ENCODE results near the gene NRN1L. TPM values are rescaled to one million over a fixed set of nuclear protein-coding genes. Genes with fewer than 3 reads are reported as not detected.
"Not testable (repeated sequence)": the region's sequence is repeated elsewhere in the genome, so short reads cannot be mapped to it uniquely, and the experiment has no call there.

Gene NRN1L
- total RNA-seq (1 to 10 TPM; 2.5 to 2.6 TPM), total RNA-seq (0.12 to 0.15 reads per million in 2 donors)

DNA sequence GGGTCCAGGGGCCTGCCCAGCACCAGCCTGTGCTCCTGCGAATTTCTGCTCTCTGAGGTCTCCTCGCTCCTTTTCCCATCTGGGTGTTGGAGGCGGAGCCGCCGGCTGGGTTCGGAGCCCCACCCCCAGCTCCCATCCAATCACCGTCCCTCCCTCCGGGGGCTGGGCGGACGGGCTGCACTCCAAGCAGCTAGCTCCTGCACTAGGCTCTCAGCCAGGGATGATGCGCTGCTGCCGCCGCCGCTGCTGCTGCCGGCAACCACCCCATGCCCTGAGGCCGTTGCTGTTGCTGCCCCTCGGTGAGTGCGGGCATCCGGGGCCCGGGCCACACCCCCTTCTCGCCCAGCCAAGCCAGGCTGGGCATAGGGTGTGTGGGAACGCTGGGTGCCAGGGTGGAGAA lies at the start of gene NRN1L:
Gene NRN1L (plus strand): TSS at position 202 of the 400 bp plus-strand sequence. CDS start 19 bp downstream, at position 221.
- H3K9me3 ChIP-seq (ENCODE audit: control insufficient read depth, low read length, poor library complexity, severe bottlenecking), result no peaks in the 10 kb centered on the region
- Mint-ChIP-seq H3K27me3 (no peaks in the 10 kb centered on the region), H3K27ac (peak within 1 kb of the TSS; percentile 87), H3K4me3 (no peak within 1 kb of the TSS), H3K4me1 (peaks cover 4% of the 10 kb centered on the region), H3K36me3 (ENCODE audit: low read depth) (no peaks in the 10 kb centered on the region)
- ATAC-seq (no peak), DNase-seq (no peak)

DNA sequence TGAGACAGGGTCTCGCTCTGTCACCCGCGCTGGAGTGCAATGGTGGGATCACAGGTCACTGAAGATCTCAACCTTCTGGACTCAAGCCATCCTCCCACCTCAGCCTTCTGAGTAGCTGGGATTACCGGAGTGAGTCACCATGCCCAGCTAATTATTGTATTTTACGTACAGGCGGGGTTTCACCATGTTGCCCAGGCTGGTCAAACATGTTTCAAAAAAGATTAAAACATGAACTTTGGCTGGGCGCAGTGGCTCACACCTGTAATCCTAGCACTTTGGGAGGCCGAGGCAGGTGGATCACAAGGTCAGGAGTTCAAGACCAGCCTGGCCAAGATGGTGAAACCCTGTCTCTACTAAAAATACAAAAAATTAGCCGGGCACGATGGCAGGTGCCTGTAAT lies 47.5 kb upstream of the NRN1L start:
- not testable (repeated sequence) for H3K9me3 ChIP-seq (ENCODE audit: control insufficient read depth, low read length, poor library complexity, severe bottlenecking); H3K27me3 Mint-ChIP-seq; H3K27ac Mint-ChIP-seq; DNase-seq; ATAC-seq; H3K4me3 Mint-ChIP-seq; H3K36me3 Mint-ChIP-seq (ENCODE audit: low read depth)
- H3K4me1 Mint-ChIP-seq, result peaks cover 12% of the 10 kb centered on the region

DNA sequence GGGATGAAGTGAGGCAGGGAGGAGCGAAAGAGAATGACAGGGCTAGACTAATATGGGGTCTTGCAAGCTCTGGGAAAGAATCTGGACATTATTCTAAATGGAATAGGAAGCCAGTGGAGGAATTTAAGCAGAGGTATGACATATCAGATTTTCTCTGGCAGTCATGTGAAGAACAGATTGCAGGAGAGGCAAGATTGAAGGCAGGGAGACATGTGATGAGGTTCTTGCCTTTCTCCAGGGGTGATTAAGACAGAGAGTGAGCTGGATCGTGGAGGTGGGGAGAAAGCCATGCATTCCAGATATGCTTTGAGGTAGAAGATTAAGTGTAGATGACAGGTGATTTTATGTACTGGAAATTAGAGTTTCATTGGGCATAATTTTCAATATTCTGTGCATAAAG lies 46.9 kb upstream of the NRN1L start:
- Mint-ChIP-seq H3K4me1 (peaks cover 15% of the 10 kb centered on the region), H3K27ac (no peak overlapping the region), H3K36me3 (ENCODE audit: low read depth) (no peaks in the 10 kb centered on the region), H3K27me3 (no peaks in the 10 kb centered on the region), H3K4me3 (peak overlapping the region; percentile 52)
- ATAC-seq, result no peak
- DNase-seq, result no peak
- H3K9me3 ChIP-seq (ENCODE audit: control insufficient read depth, low read length, poor library complexity, severe bottlenecking), result no peaks in the 10 kb centered on the region

DNA sequence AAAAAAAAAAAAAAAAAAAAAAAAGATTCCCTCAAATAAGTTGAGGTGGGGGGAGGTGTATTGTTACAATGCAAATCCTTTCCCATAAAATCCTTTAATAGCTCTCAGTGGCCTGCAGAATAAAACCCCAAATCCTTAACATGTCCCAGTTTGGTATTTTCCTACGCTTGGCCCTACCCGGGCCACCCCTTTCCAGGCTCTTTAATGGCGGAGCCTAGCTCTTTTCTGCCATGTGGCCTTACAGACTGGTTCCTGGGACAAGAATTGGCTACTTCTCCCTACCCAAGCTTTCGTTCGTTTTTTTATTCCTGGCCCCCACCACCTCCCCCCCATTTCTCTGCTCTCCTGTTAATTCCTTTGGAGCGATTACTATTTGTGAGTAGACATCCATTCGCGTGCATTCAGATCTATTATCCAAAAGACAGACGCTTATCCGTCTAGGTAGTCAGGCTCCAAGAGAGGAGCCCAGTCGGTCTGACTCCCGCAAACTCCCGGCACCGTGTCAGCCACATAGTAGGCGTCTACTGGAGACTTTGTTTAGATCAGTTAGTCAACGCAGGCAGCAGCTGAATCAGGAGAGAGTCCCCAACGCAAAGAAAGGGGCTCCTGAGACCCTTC lies 43.4 kb upstream of the NRN1L start:
- no peaks in the 10 kb centered on the region for H3K27me3 Mint-ChIP-seq
- no peaks in the 10 kb centered on the region for H3K36me3 Mint-ChIP-seq (ENCODE audit: low read depth)
- H3K9me3 ChIP-seq (ENCODE audit: control insufficient read depth, low read length, poor library complexity, severe bottlenecking), result no peaks in the 10 kb centered on the region
- H3K27ac Mint-ChIP-seq, result peak overlapping the region; percentile 95
- peaks cover 33% of the 10 kb centered on the region for H3K4me1 Mint-ChIP-seq
- ATAC-seq (no peak), DNase-seq (no peak)
- H3K4me3 Mint-ChIP-seq, result peak overlapping the region; percentile 89

DNA sequence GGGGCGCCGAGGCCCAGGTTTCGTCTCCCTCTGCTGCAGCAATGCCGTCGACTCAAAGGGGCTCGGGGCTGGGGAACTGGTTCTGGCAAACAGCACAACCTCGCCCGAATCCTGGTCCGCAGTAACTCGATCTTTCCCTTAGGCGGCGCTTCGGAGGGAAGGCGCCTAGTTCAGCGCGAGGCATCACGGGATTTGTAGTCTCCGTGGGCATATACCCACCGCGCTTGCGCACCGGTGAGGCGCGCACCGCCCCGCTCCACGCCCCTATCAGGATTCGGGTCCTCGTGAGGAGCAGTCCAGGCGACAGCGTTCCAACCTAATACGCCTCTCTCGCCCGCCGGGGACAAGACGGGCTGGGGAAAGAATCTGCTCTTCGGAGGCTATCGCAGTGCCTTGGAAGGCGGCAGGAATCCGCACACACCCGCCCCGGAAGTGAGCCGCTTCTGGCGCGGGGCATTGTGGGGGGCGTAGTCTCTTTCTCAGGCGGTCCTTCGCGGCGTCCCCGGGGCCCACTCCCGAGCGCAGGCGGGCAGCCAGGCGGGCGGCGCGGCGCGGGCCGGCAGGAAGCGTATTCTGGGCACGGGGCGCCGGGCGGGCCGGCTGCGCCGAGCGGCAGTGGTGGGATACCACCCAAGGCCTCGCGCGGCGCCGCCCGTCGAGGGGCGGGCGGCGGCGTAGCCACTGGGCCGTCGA lies 42.7 kb upstream of the NRN1L start, which contains the start of gene THAP11:
Gene THAP11 (plus strand): TSS at position 505 of the 693 bp plus-strand sequence. CDS start 235 bp downstream, outside the sequence.
- peak; percentile 84 to 93 (median 87) for DNase-seq
- Mint-ChIP-seq H3K4me3 (peak within 1 kb of the TSS; percentile 92), H3K36me3 (ENCODE audit: low read depth) (no peaks in the 10 kb centered on the region), H3K27ac (peak within 1 kb of the TSS; percentile 95), H3K4me1 (peaks cover 33% of the 10 kb centered on the region), H3K27me3 (no peaks in the 10 kb centered on the region)
- H3K9me3 ChIP-seq (ENCODE audit: control insufficient read depth, low read length, poor library complexity, severe bottlenecking), result no peaks in the 10 kb centered on the region
- peak; percentile 62 for ATAC-seq

DNA sequence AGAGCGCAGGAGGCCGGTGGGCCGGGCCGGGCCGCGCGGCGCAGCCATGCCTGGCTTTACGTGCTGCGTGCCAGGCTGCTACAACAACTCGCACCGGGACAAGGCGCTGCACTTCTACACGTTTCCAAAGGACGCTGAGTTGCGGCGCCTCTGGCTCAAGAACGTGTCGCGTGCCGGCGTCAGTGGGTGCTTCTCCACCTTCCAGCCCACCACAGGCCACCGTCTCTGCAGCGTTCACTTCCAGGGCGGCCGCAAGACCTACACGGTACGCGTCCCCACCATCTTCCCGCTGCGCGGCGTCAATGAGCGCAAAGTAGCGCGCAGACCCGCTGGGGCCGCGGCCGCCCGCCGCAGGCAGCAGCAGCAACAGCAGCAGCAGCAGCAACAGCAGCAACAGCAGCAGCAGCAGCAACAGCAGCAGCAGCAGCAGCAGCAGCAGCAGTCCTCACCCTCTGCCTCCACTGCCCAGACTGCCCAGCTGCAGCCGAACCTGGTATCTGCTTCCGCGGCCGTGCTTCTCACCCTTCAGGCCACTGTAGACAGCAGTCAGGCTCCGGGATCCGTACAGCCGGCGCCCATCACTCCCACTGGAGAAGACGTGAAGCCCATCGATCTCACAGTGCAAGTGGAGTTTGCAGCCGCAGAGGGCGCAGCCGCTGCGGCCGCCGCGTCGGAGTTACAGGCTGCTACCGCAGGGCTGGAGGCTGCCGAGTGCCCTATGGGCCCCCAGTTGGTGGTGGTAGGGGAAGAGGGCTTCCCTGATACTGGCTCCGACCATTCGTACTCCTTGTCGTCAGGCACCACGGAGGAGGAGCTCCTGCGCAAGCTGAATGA lies 42.0 kb upstream of the NRN1L start:
- peaks cover 35% of the 10 kb centered on the region for H3K4me1 Mint-ChIP-seq
- DNase-seq (peak; percentile 48 to 60 (median 48)), ATAC-seq (peak; percentile 34)
- H3K36me3 Mint-ChIP-seq (ENCODE audit: low read depth), result no peaks in the 10 kb centered on the region
- no peaks in the 10 kb centered on the region for H3K27me3 Mint-ChIP-seq
- H3K4me3 Mint-ChIP-seq, result peak overlapping the region; percentile 92
- peak overlapping the region; percentile 95 for H3K27ac Mint-ChIP-seq
- no peaks in the 10 kb centered on the region for H3K9me3 ChIP-seq (ENCODE audit: control insufficient read depth, low read length, poor library complexity, severe bottlenecking)

DNA sequence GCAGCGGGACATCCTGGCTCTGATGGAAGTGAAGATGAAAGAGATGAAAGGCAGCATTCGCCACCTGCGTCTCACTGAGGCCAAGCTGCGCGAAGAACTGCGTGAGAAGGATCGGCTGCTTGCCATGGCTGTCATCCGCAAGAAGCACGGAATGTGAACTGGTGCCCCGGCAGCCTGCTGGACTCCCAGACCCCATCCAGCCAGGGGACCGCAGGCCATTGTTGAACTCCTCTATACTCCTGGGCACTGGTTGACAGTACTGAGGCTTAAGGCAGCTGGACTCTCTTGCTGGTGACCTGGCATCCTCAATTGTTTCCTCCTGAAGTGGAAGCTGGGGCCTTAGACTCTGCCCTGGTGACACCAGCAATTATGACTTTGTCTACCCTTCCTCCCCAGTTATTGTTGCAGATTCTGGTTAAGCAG lies 41.3 kb upstream of the NRN1L start:
- ATAC-seq (no peak), DNase-seq (no peak)
- peak overlapping the region; percentile 95 for H3K27ac Mint-ChIP-seq
- H3K9me3 ChIP-seq (ENCODE audit: control insufficient read depth, low read length, poor library complexity, severe bottlenecking), result no peaks in the 10 kb centered on the region
- no peaks in the 10 kb centered on the region for H3K36me3 Mint-ChIP-seq (ENCODE audit: low read depth)
- peak overlapping the region; percentile 92 for H3K4me3 Mint-ChIP-seq
- peaks cover 37% of the 10 kb centered on the region for H3K4me1 Mint-ChIP-seq
- no peaks in the 10 kb centered on the region for H3K27me3 Mint-ChIP-seq

DNA sequence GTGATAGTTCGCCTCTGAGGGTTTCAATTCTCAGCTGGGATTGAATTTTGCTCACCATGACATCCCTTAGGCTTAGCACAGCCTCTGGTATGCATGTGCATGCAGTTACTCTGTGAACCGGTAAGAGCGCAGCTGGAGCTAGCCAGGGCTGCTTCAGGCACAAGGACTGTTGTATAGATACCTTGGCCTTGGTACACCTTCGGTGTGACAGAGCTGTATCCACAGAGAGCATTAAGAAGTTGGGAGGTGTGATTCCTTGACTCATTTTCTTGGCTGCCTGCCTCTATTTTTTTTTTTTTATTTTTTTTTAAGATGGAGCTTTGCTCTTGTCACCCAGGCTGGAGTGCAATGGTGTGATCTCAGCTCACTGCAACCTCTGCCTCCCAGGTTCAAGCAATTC lies 40.2 kb upstream of the NRN1L start:
- no peaks in the 10 kb centered on the region for H3K27me3 Mint-ChIP-seq
- H3K9me3 ChIP-seq (ENCODE audit: control insufficient read depth, low read length, poor library complexity, severe bottlenecking), result no peaks in the 10 kb centered on the region
- H3K36me3 Mint-ChIP-seq (ENCODE audit: low read depth), result no peaks in the 10 kb centered on the region
- H3K27ac Mint-ChIP-seq, result peak overlapping the region; percentile 95
- no peak overlapping the region for H3K4me3 Mint-ChIP-seq
- no peak for DNase-seq
- peaks cover 40% of the 10 kb centered on the region for H3K4me1 Mint-ChIP-seq
- ATAC-seq, result no peak

DNA sequence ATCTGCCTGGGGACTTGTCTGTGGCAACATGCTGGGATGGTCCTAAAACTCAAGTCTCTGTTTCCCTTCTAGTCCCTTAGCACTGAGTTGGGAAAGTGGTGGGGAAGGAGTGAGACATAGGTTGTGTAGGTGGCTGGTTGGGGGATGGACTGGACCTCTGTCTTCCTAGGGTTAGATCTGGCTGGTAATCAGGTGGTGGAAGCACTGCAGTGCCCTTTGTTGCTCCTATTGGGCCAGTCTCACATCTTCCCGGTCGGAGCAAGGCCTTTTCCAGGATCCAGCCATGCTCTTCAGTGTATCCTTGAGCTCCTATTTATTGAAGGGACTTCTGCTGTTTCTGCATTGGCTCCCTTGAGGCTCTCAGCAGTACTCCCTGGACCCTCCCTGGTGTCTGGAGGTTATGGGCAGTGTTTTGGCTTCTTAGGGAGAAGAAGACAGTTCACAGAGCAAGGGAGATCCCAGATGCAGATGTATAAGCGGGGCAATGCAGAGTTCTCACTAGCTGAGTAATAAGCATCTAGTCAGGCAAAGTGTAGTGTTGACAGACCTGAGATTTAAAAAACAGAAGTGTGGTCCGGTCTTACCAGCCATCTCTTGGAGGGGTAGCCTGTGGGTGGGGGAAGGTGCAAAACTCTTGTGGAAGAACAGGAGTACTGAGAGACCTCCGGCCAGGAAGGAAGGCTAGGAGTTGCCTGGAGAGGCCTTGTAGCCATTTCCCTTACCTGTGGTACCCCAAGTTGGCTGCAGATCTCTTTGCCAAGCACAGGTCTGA lies 39.2 kb upstream of the NRN1L start:
- peak overlapping the region; percentile 95 for H3K27ac Mint-ChIP-seq
- peaks cover 43% of the 10 kb centered on the region for H3K4me1 Mint-ChIP-seq
- peak overlapping the region; percentile 92 for H3K4me3 Mint-ChIP-seq
- H3K9me3 ChIP-seq (ENCODE audit: control insufficient read depth, low read length, poor library complexity, severe bottlenecking), result no peaks in the 10 kb centered on the region
- DNase-seq (no peak), ATAC-seq (no peak)
- H3K36me3 Mint-ChIP-seq (ENCODE audit: low read depth), result no peaks in the 10 kb centered on the region
- H3K27me3 Mint-ChIP-seq, result no peaks in the 10 kb centered on the region

DNA sequence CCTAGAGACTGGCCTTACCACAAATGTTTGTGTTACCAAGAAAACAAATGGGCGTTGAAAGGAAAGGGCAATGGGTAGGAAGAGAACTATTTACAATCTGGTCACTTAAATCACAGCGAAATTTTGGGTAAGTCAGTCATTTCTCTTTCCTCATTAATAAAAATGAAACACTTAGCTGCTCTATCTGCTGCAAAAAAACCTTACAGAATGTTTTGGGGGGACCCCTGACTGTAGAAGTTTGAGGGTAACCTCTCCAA lies 38.7 kb upstream of the NRN1L start:
- no peaks in the 10 kb centered on the region for H3K27me3 Mint-ChIP-seq
- DNase-seq (no peak), ATAC-seq (no peak)
- H3K4me1 Mint-ChIP-seq, result peaks cover 44% of the 10 kb centered on the region
- no peaks in the 10 kb centered on the region for H3K9me3 ChIP-seq (ENCODE audit: control insufficient read depth, low read length, poor library complexity, severe bottlenecking)
- H3K4me3 Mint-ChIP-seq, result peak overlapping the region; percentile 92
- H3K36me3 Mint-ChIP-seq (ENCODE audit: low read depth), result no peaks in the 10 kb centered on the region
- peak overlapping the region; percentile 95 for H3K27ac Mint-ChIP-seq

DNA sequence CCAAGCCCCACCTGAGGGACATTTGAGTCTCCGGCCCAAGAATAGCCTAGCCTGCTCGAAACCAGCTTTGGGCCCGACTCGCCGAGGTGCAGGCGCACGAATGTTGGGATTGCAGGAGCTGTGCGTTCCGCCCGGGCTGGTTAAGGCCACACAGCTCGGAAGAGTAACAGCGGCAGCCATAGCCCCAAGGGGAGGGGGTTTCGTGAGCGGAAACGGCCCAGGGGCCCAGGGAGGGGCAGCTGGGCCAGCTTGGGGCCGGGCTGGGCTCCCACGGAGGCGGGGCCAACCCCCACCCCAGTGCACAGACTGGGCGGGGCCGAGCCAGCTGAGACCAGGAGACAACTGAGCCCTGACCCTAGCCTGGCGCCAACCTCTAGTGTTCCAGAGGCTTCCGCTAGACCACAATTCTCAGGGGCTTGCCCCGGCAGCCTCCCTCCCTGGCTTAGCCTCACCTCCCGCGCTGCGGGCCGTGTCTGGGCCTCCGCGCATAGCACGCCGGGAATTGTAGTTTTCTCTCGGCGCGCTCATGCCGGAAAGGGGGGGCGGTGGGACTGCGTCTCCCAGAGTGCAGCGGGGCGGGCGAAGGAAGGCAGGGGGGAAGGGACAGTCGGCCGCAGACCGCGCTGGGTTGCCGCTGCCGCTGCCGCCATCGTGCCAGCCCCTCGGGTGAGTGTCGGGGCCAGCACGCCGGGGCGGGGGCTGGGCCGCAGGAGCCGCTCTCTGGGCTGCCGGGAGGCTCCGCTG lies 38.2 kb upstream of the NRN1L start, which contains the start of gene NUTF2:
Gene NUTF2 (plus strand): TSS at position 614 of the 744 bp plus-strand sequence. CDS start 18,198 bp downstream, outside the sequence.
- DNase-seq (peak; percentile 90 to 95 (median 91)), ATAC-seq (peak; percentile 74)
- H3K4me3 Mint-ChIP-seq, result peak within 1 kb of the TSS; percentile 92
- peak within 1 kb of the TSS; percentile 95 for H3K27ac Mint-ChIP-seq
- H3K36me3 Mint-ChIP-seq (ENCODE audit: low read depth), result no peaks in the 10 kb centered on the region
- no peaks in the 10 kb centered on the region for H3K27me3 Mint-ChIP-seq
- no peaks in the 10 kb centered on the region for H3K9me3 ChIP-seq (ENCODE audit: control insufficient read depth, low read length, poor library complexity, severe bottlenecking)
- peaks cover 44% of the 10 kb centered on the region for H3K4me1 Mint-ChIP-seq
